Measurements from ENCODE around the gene ARHGAP1.

The ARHGAP1 gene

GRCh38 chr11:46635557-46636139 lies 64.8 kb downstream of the ARHGAP1 start:
- DNase-seq, result no peak

- no peak for DNase-seq
These were observed 66.9 kb downstream of the ARHGAP1 start for GRCh38 chr11:46633291-46634217.

DNA sequence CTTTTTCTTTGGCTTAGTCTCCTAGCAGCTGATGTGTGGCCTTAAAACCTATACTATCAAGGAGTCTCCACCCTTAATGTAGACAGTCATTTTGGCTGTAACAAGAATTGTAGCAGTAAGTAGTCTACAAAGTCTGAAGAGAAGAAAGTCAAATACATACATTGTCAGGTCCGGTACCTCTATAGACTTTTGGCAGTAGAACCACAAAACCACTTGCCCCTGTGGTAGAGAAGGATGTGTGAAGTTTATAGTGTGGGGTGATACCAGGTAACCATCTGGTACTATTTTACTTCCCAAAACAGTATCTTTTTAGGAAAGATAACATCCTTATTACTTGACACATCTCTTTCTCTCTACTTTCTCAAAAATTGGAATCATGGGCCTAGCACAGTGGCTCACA lies 67.9 kb downstream of the ARHGAP1 start:
- DNase-seq, result no peak

DNA sequence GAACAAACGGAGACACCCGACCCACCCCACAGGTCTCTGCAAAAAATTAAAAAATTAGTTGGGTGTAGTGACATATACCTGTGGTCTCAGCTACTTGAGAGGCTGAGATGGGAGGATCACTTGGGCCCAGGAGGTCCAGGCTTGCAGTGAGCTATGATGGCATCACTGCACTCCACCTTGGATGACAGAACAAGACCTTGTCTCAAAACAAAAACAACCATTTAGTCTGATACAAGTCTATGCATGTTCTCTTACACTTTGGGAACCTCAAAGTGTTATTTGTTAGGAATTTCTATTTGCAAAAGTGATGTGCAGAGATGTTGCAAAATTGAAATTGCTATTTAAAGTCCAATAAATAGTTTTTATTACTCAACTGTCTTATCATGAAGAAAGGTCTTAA lies 68.7 kb downstream of the ARHGAP1 start:
- no peak for DNase-seq

DNA sequence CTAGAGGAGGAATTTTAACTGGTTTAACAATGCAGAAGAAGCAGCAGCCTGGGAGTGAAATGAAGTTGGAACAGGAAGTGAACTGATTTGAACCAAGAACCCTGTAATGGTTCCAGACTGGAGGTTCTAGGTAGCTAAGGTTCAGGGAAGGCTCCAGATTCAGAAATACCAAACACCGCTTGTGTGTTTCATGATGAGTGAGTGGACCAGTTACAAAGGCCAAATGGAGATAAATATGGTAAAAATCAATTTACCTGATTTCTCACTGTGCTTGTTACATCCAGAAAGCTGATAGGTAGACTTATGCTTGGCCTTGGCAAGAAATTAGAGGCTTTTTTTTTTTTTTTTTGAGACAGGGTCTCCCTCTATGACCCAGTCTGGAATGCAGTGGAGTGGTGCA lies 70.2 kb downstream of the ARHGAP1 start:
- DNase-seq, result no peak

- DNase-seq, result no peak
These were observed 71.5 kb downstream of the ARHGAP1 start for GRCh38 chr11:46628961-46629360.

Data from DMS79 (cell line).